Renal cortex interstitium (tissue), 11 donors: ENCODE results near the gene PRRC2A. TPM values are rescaled to one million over a fixed set of nuclear protein-coding genes. Genes with fewer than 3 reads are reported as not detected.
A peak's percentile ranks its signal among the peaks of the same experiment; 100 is the strongest.
"Not testable (repeated sequence)": the region's sequence is repeated elsewhere in the genome, so short reads cannot be mapped to it uniquely, and the experiment has no call there.

ENCODE experiments used
- DNase-seq, 11 donors: peaks; one replicate each; pipeline ENCODE4 v3.0.0-alpha.2; 2013; ENCODE audit warnings: low read depth in 9 of 11, low spot score in 4 of 11; ENCODE audit errors: extremely low read depth in 1 of 11
- polyA plus RNA-seq, 3 donors: library from polyadenylated mRNA; unstranded; fragments of 120-200 nt; gene quantifications; one replicate each; pipeline ENCODE4 v1.2.1, GENCODE V29; 2013; ENCODE audit not compliant: insufficient read length in 3 of 3

PRRC2A gene
- polyA plus RNA-seq, 3 donors: 161 to 211 (median 207) TPM

DNA sequence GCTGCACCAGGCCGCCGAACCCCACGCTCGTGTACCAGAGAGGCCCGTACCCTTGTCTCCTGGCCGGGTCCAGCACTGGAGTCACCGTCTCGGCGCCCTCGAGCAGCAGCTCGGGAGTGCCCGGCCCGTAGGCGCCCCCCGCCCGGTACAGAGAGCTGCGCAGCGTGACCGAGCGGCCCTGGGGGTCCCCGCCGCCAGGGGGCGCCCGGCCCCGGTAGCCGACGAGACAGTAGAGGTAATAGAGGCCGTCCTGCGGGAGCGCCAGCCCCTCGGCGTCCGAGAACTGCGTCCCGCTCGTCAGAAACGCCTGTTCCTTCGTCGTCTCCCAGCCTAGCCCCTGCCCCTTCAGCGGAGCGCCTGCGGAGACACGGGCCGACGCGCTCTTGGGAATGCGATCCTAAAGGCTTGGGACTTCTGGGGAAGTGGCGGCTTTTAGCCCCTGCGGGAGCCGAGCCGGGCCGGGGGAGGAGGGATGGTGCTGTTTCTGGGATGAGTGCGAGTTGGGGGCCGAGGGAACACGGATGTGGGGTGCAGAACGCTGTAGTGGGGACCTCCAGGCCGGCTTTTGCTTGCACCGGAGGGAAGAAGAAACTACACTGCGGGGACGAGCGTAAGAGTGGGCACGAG, 39.6 kb upstream of the PRRC2A start:
- peak; percentile 67 to 86 (median 81) for DNase-seq

DNA sequence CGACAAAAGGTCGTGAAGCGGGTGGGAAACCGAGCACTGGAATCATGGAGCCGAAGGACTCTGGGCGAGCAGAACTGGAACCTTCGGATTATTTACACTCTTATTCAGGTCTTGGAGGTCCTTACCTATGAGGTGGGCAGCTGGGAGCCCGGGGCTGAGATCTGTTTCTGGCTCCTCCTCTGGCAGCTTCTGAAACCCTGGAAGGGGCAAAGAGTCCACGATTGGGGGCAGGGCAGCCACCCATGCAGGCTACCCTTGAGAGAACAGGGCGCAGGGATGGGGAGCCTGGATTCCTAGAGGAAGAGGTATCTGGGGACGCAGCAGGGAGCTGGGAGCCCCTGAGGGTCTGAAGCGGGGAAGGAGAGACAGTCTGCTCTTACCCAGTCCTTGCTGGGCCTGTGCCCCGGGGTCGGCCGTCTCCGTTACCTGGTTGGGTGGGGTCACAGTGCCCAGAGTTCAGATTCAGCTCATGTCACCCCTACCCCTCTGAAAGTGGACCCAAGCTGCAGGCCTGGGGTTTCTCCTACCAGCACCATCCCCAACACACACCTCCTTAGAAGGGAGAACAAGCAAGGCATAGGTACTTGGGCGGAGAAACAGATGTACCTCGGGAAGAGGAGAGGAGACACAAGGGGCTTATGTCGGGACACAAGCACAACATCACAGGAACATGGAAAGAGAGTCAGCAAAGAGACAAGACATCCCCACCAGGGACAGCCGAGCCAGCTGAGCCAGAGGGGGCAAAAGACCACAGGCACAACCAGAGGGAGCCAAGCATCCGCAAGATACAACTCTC, 38.9 kb upstream of the PRRC2A start:
- DNase-seq: peak in 1 of 11 donors; percentile 21

DNA sequence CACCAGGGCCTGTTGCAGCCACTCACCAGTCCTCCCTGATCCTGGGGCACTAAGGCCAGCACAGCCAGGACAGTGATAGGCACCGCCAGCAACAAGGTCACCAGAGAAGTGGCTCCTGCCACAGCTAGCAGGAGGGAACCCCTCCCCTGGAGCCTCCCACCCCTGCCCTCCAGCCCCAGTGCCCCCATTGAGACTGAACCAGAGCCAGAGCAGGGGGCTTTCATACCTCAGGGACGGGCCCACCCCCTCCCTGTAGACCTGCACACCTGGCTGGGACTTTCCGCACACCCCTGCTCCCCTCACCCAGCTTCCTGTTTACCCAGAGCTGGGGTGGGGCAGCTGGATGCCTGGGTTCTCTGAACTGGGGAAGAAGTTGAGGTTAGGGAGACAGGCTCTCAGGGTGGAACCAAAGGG, 38.3 kb upstream of the PRRC2A start, which contains the start of gene LTB:
Gene LTB, minus strand, starts transcription at position 195 of the 414 bp plus-strand sequence. Its CDS starts 7 bp downstream, at position 188.
- no peak for DNase-seq

DNA sequence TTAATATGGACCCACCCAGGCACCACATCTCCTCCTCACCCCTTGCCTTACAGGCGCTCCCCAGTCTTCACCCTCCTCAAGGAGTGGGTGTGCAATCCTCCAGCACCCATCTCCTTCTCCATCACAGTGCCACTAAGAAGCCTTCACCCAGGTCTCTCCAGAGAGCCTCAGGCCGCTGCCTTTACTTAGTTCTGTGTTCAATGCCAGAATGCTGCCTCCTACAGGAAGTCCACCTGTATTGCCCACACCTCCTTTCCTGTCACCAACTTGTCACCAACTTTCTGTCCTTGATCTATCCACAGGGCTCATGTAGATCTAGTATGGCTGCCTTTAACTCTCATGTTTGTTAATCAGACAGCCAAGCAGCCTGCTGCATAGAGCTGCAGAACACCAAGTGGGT, 35.0 kb upstream of the PRRC2A start:
- no peak for DNase-seq

DNA sequence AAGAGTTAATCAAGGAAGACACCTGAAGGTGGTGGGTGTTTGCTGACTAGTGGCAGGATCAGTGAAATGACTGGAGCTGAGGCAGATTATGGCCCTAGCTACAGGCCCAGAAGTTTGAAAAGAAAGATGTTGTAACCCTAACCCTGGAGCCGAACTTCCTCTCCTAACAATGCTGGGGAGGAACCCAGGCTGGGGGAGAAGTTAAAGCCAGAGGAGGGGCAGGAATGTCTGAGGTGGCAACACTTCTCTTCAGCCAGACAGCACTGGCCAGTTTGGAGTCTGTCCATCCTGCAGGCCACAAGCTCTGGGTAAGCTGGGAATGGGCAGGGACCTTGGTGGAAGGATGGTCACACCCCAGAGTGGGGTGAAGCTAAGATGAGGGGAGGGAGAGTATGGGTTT, 34.5 kb upstream of the PRRC2A start, which contains the start of gene LST1:
Gene LST1, plus strand, starts transcription at position 270 of the 400 bp plus-strand sequence. CDS start 1,023 bp downstream, outside the sequence.
- no peak for DNase-seq

DNA sequence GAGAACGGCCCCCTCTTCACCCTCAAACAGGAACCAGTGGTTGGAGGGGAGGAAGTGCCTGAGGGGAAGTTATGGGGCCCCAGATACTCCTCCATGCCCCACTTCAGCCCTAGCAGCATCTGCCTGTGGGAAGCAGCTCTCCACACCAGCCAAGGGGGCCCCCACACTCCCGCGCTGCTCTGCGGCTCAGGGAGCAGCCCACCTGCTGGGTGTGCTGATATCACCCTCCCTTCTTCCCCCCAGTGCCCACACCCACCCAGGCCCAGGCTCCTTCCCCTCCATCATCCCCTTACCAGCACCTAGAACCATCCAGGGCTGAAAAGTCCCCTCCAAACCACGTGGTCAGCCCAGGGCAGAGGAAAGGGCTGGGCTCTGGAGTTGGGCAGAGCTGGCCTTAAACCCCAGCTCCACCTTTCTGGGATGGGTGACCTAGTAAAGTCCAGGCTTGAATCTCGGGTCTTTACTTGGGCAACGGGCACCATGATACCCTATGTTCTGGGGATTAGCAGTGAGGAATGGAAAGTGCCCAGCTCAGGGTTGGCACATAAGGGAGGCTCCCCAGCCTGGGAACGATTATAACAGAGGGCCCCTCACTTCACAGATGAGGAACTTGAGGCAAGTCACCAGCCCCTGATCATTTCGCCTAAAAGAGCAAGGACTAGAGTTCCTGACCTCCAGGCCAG, 33.8 kb upstream of the PRRC2A start:
- no peak for DNase-seq

DNA sequence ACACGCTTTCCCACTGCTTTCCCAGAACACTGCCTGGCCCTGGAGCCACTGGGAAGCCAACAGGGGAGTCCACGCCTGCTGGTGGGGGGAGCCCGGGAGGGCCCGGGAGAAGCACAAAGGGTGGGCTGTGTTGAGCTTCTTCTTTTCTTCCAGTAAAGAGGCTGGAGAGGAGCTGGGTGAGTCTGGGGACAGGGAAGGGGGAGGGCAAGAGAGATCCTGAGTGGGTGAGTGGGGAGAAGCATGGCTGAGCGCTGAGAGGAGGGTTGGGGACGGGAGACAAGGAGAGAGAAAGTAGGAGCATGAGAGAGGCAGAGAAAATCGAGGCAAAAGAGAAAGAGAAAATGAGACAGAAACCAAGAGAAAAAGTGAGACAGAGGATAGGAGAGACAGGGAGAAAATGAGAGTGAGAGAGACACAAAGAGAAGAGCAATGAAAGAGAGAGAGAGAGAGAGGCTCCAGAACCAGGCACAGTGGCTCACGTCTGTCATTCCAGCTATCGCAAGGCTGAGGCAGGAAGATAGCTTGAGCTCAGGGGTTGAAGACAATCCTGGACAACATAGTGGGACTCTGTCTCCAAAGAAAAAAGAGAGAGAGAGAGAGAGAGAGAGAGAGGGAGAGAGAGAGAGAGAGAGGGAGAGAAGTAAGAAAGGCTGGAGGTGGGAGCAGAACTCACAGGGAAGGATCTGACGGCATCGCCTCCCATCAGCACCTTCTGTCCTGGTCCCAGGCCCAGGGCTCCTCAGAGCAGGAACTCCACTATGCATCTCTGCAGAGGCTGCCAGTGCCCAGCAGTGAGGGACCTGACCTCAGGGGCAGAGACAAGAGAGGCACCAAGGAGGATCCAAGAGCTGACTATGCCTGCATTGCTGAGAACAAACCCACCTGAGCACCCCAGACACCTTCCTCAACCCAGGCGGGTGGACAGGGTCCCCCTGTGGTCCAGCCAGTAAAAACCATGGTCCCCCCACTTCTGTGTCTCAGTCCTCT, 32.4 kb upstream of the PRRC2A start:
- no peak for DNase-seq

DNA sequence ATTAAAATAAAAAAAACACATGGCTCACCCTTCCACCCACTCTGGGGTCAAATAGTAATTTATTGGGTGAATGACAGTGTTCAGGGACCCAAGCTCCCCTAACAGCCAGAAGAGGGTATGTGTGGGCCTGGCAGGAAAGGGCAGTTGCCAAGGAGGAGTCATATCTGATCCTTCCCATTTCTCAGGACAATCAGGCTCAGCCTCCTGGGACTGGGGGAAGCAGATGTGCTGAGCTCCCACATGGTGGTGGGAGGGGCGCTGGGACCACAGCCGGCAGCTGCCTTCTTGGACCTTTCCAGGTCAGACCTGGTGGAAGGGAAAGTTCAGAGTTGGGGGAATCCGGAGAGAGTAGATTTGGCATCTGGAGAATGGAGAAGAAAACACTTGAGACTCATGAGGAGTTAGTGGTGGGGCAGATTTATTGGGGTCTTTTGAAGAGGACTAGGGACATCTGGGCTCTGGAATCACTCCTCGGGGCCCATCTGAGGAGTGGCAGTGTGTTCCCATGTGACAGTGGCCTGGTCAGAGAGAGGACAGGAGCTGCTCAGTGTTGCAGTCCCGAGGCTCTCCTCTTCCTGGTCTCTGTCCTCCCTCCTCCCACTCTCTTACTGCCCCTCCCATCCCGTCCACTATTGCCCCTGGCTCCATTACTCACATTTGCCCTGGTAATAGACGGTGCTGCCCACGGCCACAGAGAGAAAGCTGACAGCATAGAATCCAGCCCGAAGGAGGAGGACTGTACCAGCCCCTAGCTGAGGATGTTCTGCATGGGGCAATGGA, 31.5 kb upstream of the PRRC2A start:
- DNase-seq: no peak

DNA sequence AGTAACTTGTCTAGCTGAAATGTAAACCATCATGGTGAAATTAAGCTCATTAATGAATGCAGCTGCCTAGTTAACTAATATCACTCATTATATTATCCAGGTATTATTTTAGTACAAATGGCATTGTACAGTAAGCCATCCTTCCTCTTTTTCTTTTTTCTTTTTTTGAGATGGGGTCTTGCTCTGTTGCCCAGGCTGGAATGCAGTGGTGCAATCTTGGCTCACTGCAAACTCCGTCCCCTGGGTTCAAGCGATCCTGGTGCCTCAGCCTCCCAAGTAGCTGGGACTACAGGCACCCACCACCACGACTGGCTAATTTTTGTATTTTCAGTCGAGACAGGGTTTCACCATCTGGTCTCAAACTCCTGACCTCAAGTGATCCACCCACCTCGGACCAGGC, 29.8 kb upstream of the PRRC2A start:
- not testable (repeated sequence) for DNase-seq

DNA sequence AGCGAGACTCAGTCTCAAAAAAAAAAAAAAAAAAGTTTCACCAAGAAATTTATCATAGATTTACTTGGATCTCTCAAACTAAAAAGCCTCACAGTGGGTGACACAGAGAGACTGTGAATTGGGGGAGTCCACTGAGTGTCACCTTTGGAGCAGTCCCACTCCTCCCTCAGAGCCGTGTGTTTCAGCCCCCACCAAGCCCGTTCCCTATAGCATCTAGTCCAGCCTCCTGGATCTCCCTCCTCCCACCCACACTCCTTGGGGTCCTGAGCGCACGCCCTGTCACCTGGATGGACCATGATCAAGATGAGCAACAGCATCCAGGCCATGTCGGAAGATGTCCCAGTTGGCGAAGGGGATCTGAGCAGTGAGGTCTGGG, 28.1 kb upstream of the PRRC2A start:
- DNase-seq: no peak

DNA sequence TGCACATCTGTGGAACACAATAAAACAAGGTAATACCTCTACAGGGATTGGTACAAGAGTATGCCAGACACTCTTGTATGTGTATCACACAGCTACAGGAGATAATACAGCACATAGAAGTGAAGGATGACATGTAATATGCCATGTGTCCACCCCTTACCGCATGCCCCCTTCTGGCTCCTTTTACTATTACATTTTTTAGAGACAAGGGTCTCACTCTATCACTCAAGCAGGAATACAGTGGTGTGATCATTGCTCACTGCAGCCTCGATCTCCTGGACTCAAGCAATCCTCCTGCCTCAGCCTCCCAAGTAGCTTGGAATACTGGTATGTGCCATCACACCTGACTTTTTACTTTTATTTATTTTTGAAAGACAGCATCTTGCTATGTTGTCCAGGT, 23.5 kb upstream of the PRRC2A start:
- no peak for DNase-seq

DNA sequence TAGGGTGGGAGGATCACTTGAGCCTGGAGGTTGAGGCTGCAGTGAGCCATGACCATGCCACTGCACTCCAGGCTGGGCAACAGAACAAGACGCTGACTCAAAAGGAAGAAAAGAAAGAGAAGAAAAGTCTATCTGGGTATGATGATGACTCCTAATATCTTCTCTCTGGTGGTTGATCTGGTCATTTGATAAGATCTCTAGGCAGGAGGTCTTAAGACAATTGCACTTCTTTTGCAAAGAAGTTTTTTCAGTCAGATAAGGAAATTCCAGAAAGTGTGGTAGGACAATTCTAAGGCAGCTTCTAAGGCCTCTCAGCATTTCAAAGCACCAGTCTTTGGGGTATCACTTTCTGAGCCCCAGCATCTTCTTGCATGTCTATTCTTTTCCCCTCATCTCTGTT, 13.2 kb upstream of the PRRC2A start:
- no peak for DNase-seq

DNA sequence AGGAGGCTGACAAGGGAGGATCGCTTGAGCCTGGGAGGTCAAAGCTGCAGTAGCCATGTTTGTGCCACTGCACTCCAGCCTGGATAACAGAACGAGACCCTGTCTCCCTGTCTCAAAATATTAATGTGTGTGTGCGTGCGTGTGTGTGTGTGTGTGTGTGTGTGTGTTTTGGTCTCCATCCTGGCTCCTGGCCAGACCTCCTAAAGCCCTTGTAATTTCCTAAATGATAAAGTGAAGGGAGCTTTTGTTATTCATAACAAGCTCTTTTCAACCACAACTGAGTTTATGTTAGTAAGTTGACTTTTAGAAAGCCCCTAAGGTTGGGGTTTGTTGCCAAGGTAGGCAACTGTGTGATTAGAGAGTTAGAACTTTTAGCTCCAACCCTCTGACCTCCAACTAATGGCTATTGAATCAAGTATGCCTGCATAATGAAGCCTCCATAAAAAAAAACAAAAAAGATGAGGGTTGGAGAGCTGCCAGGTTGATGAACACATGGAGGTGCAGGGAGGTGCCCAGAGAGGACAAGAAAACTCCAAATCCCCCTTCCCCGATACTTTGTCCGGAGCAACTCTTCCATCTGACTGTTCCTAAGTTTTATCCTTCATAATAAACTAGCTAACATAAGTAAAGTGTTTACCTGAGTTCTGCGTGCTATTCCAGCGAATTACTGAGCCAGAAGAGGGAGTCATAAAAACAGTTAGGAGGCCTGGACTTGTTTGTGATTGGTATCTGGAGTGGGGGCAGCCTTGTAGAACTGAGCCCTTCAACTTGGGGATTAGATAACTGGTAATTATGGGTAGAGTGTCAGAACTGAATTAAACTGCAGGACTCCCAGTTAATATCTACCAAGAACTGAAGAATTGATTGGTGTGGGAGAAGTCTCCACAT, 10.8 kb upstream of the PRRC2A start:
- DNase-seq: no peak

DNA sequence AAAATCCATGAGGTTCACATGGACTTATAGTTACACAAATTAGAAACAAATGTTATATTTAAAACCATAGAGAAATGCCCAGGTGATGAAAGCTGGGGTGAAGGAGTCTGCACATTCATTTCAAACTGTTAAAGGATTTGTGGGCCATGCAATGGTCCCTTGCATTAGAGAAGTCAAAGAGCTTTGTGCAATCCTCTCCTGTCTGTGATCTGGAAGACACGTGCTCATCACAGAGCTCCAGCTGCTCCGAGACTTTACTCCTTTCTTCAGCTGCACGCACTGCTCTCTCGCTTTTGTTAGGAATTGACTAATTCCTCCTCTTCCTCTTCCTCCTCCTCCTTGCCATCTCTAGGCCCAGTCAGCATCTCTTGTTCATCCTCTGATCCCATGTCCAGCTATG, 9.5 kb upstream of the PRRC2A start:
- DNase-seq: no peak

DNA sequence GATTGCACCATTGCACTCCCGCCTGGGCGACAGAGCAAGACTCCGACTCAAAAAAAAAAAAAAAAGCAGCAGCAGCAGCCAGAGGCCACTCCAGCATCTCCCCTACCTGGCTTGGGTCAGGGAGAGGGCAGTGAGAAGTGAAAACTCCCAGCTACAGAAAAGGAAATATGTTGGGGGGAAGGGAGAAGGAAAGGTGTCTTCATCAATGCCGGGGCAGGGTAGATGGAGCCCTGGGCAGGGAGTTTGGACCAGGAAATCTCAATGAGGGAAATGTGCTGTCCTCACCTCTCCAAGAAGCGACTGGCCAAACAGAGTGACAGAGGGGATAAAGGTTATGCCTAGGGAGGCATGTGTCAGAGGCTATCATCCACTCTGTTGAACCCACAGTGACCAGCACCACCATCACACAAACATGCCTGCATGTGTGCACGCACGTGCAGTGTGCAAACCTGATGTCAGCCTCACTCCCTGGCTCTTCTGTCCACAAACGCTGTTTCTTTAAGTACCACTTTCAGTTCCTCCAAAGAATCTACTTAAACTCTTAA, 6.4 kb upstream of the PRRC2A start:
- no peak for DNase-seq

DNA sequence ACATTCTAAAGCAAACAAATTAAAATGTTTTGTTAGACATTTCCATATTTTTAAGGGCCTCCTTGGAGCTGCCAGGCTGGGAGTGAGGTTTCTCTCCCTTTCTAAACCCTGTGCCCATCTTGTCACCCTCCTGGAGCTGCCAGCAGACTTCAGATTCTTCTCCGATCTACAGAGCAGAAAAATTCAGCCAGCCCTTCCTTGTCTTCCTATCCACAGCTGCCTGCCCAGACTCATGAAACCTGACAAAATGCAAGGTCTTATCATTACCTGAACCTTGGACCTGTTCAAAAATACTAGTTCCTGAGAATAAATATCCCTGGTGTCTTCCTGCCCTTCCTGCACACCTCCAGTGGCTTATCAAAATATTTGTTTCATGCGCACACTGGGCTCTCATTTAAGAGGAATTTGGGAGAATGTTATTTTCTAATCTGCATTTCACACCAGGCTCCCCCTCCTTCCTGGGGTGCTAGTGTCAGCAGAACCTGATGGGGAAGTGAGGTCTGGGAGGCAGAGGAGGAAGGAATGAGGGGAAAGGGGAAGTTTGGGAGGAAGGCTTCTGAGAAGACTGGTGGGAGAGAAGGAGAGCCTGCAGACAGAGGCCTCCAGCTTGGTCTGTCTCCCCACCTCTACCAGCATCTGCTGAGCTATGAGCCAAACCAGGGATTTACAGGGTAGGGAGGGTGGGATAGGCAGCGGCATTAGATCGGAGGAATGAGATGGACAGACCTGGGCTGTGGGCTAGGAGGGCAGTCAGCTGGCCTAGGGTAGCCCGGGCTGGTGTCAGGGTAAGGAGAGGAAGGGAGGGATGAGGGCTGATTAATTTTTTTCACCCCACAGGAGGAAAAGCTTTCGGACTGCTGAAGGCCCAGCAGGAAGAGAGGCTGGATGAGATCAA, 5.6 kb upstream of the PRRC2A start, which contains the start of gene AIF1:
Gene AIF1, plus strand, starts transcription at position 551 of the 895 bp plus-strand sequence. Its CDS starts 96 bp downstream, at position 647.
- no peak for DNase-seq
